ENCODE results near the gene TRAPPC1. TPM values are rescaled to one million over a fixed set of nuclear protein-coding genes. Genes with fewer than 3 reads are reported as not detected.

Gene TRAPPC1
- total and polyA plus RNA-seq, 2 experiments from 2014 or later, result 45.2 to 234 TPM

DNA sequence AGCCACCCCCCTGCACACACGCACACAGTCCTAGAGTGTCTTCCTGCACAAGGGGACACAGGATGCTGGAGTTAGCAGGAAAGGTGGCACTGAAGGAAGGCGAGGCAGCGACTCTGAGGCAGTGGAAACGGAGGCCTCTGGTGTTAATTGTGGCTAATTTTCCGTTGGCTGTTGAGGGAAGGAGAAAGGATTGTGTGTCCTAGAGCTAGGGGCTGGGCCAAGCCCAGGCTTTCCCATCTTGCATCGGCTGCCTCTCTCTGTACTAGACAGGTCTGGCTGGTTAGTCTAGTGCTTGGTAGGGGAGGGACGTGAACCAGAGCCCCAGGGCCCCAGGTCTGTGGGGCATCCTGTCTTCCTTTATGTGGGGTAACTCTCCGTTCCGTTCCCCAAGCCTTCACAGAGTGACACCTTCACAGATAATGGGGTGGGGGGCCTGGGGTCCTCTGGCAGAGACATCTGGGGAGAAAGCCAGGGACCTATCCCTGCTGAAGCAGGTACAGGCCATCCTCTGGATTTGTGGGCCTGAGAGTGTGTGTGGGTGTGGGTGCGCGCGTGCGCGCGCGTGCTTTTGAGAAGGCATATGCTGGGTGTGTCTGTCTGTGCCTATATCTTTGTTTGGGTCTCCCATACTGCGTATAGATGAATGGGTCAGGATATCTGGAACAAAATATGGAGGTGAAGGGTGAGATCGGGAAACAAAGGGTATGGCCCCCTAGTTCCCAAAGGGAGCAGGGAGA is 43.4 kb downstream of the TRAPPC1 start, which contains the start of gene CHD3:
Gene CHD3 (plus strand): TSS at position 606 of the 737 bp plus-strand sequence. CDS start 212 bp downstream, outside the sequence.
- no peaks in the 10 kb centered on the region for H3K9me2 ChIP-seq (ENCODE audit: insufficient read depth)
- DNase-seq (ENCODE audit: low spot score), result peak; percentile 23
- no peak for TF ChIP-seq ZNF114 (CRISPR knock-in tag; IDR thresholded peaks at IDR 0.05)
- H2AFZ ChIP-seq, result peak within 1 kb of the TSS; percentile 99
- H3K4me3 ChIP-seq, result peak within 1 kb of the TSS; percentile 65
- no peak within 1 kb of the TSS; the same call in 2 of the 3 replicates for H3K4me3 Mint-ChIP-seq
- H3K9me3 Mint-ChIP-seq, result no peaks in the 10 kb centered on the region; the same call in 2 of the 3 replicates
- H3K36me3 Mint-ChIP-seq (ENCODE audit: low read depth), result no peaks in the 10 kb centered on the region; the same call in 2 of the 3 replicates
- H3K79me2 ChIP-seq (replicated peaks; ENCODE audit: insufficient read depth), result no peaks in the 10 kb centered on the region
- no peaks in the 10 kb centered on the region for H4K20me1 ChIP-seq (replicated peaks; ENCODE audit: insufficient read depth)
- no peak within 1 kb of the TSS for H3K27ac Mint-ChIP-seq
- peaks cover 38% of the 10 kb centered on the region for H3K4me1 ChIP-seq (ENCODE audit: insufficient read depth)
- H3K27me3 ChIP-seq (ENCODE audit: insufficient read depth), result peaks cover 46% of the 10 kb centered on the region
- peak within 1 kb of the TSS; percentile 88 for H3K4me2 ChIP-seq
- H3K4me1 Mint-ChIP-seq, result peaks cover 3% of the 10 kb centered on the region; the same call in 2 of the 3 replicates
- peak; percentile 8 for ATAC-seq
- H3K36me3 ChIP-seq (ENCODE audit: insufficient read depth), result 0 out of 2 replicates have a peak, but pooled peaks cover 3% of the 10 kb centered on the region
- peaks cover 8% of the 10 kb centered on the region for H3F3A ChIP-seq (replicated peaks; ENCODE audit: low read depth)
- peaks cover 9% of the 10 kb centered on the region for H3K27me3 Mint-ChIP-seq (ENCODE audit: insufficient read depth, low read depth, poor library complexity)
- no peak within 1 kb of the TSS for H3K27ac ChIP-seq (ENCODE audit: low read depth)

DNA sequence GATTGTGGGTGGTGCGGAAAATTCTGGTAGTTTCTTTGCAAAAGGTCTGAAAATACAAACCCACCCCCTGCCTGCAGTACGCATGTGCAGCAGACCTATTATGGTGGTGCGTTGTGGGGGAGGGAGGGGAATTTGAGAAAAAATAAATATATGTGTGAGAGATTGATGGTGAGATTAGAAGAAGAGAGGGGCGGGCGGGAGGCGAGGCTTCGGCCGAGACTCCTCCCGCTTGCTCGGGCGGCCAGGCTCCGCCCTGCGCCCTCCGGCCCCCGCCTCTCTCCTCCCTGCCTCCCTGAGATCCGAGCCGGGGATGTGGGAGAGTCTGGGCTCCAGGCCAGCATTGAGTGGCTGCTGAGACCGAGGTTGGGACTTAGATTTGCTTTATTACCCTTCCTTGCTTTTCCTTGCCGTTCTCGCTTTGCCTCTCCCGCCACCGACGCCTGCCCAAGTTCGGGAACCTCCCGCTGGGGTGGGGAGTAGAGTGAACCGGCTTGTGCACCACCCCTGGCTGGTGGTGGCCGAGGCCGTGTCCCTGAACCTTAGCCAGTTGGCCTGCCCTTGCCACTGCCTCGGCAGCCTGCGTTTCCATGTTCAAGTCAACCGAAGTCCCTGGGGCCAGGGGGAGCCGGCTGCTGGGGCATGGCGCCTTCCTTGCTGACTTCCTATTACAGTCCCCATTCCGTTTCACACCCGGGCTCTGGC is 44.1 kb downstream of the TRAPPC1 start:
- Histone ChIP-seq H3K4me3 (peak overlapping the region; percentile 65), H2AFZ (peak overlapping the region; percentile 99), H4K20me1 (replicated peaks; ENCODE audit: insufficient read depth) (no peaks in the 10 kb centered on the region), H3K79me2 (replicated peaks; ENCODE audit: insufficient read depth) (no peaks in the 10 kb centered on the region), H3K27ac (ENCODE audit: low read depth) (no peak overlapping the region), H3K4me2 (peak overlapping the region; percentile 88), H3K27me3 (ENCODE audit: insufficient read depth) (peaks cover 52% of the 10 kb centered on the region), H3K9me2 (ENCODE audit: insufficient read depth) (no peaks in the 10 kb centered on the region), H3K4me1 (ENCODE audit: insufficient read depth) (peaks cover 44% of the 10 kb centered on the region), H3F3A (replicated peaks; ENCODE audit: low read depth) (peaks cover 8% of the 10 kb centered on the region), H3K36me3 (ENCODE audit: insufficient read depth) (0 out of 2 replicates have a peak, but pooled peaks cover 3% of the 10 kb centered on the region)
- peaks cover 9% of the 10 kb centered on the region for H3K27me3 Mint-ChIP-seq (ENCODE audit: insufficient read depth, low read depth, poor library complexity)
- peak; percentile 86 for ATAC-seq
- H3K4me3 Mint-ChIP-seq, result no peak overlapping the region
- H3K4me1 Mint-ChIP-seq, result peaks cover 3% of the 10 kb centered on the region; the same call in 2 of the 3 replicates
- H3K27ac Mint-ChIP-seq, result no peak overlapping the region
- peak; percentile 90 for DNase-seq (ENCODE audit: low spot score)
- H3K36me3 Mint-ChIP-seq (ENCODE audit: low read depth), result no peaks in the 10 kb centered on the region; the same call in 2 of the 3 replicates
- H3K9me3 Mint-ChIP-seq, result no peaks in the 10 kb centered on the region; the same call in 2 of the 3 replicates
- TF ChIP-seq, protein P1, sequence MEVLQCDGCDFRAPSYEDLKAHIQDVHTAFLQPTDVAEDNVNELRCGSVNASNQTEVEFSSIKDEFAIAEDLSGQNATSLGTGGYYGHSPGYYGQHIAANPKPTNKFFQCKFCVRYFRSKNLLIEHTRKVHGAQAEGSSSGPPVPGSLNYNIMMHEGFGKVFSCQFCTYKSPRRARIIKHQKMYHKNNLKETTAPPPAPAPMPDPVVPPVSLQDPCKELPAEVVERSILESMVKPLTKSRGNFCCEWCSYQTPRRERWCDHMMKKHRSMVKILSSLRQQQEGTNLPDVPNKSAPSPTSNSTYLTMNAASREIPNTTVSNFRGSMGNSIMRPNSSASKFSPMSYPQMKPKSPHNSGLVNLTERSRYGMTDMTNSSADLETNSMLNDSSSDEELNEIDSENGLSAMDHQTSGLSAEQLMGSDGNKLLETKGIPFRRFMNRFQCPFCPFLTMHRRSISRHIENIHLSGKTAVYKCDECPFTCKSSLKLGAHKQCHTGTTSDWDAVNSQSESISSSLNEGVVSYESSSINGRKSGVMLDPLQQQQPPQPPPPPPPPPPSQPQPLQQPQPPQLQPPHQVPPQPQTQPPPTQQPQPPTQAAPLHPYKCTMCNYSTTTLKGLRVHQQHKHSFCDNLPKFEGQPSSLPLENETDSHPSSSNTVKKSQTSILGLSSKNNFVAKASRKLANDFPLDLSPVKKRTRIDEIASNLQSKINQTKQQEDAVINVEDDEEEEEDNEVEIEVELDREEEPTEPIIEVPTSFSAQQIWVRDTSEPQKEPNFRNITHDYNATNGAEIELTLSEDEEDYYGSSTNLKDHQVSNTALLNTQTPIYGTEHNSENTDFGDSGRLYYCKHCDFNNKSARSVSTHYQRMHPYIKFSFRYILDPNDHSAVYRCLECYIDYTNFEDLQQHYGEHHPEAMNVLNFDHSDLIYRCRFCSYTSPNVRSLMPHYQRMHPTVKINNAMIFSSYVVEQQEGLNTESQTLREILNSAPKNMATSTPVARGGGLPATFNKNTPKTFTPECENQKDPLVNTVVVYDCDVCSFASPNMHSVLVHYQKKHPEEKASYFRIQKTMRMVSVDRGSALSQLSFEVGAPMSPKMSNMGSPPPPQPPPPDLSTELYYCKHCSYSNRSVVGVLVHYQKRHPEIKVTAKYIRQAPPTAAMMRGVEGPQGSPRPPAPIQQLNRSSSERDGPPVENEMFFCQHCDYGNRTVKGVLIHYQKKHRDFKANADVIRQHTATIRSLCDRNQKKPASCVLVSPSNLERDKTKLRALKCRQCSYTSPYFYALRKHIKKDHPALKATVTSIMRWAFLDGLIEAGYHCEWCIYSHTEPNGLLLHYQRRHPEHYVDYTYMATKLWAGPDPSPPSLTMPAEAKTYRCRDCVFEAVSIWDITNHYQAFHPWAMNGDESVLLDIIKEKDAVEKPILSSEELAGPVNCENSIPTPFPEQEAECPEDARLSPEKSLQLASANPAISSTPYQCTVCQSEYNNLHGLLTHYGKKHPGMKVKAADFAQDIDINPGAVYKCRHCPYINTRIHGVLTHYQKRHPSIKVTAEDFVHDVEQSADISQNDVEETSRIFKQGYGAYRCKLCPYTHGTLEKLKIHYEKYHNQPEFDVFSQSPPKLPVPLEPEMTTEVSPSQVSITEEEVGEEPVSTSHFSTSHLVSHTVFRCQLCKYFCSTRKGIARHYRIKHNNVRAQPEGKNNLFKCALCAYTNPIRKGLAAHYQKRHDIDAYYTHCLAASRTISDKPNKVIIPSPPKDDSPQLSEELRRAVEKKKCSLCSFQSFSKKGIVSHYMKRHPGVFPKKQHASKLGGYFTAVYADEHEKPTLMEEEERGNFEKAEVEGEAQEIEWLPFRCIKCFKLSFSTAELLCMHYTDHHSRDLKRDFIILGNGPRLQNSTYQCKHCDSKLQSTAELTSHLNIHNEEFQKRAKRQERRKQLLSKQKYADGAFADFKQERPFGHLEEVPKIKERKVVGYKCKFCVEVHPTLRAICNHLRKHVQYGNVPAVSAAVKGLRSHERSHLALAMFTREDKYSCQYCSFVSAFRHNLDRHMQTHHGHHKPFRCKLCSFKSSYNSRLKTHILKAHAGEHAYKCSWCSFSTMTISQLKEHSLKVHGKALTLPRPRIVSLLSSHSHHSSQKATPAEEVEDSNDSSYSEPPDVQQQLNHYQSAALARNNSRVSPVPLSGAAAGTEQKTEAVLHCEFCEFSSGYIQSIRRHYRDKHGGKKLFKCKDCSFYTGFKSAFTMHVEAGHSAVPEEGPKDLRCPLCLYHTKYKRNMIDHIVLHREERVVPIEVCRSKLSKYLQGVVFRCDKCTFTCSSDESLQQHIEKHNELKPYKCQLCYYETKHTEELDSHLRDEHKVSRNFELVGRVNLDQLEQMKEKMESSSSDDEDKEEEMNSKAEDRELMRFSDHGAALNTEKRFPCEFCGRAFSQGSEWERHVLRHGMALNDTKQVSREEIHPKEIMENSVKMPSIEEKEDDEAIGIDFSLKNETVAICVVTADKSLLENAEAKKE (CRISPR knock-in tag; IDR thresholded peaks at IDR 0.05), result no peak
- peak; percentile 66 for TF ChIP-seq POLR2AphosphoS5 (IDR thresholded peaks at IDR 0.05; ENCODE audit: low read depth)

Data from GM23338 (cell line).